Astrocyte (in vitro differentiated cells and primary cell): Measurements from ENCODE around the gene GFM1.

ENCODE experiments used
- EZH2 ChIP-seq: IDR thresholded peaks from 2 replicates; pipeline ENCODE4 v1.6.1; 2012; ENCODE audit warnings: mild to moderate bottlenecking, low read length, inconsistent platforms; ENCODE audit not compliant: insufficient read depth
- TF ChIP-seq, protein P1 (sequence below): IDR thresholded peaks from 2 replicates; pipeline ENCODE4 v1.5.1; 2011; ENCODE audit warnings: low read depth, mild to moderate bottlenecking, inconsistent platforms, low read length, moderate library complexity; ENCODE audit not compliant: insufficient read depth

DNA sequence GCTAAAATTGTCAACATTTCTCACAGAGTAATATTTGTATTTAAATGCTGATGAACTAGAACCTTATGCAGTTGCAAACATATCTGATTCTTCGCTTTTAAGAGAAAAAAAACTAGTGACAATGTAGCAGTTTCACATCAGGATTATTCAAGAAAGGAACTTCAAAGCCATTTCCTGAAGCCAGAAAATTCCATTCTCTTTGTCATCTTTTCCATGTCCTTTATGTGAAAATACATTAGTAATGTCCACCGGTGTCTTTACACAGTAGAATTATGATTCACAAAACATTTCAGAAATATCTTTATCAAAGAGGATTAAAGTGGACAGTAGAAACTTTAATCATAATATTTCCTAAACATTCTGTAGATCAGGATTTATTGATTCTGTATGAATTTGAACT, 40.8 kb downstream of the GFM1 start:
- TF ChIP-seq, protein P1, sequence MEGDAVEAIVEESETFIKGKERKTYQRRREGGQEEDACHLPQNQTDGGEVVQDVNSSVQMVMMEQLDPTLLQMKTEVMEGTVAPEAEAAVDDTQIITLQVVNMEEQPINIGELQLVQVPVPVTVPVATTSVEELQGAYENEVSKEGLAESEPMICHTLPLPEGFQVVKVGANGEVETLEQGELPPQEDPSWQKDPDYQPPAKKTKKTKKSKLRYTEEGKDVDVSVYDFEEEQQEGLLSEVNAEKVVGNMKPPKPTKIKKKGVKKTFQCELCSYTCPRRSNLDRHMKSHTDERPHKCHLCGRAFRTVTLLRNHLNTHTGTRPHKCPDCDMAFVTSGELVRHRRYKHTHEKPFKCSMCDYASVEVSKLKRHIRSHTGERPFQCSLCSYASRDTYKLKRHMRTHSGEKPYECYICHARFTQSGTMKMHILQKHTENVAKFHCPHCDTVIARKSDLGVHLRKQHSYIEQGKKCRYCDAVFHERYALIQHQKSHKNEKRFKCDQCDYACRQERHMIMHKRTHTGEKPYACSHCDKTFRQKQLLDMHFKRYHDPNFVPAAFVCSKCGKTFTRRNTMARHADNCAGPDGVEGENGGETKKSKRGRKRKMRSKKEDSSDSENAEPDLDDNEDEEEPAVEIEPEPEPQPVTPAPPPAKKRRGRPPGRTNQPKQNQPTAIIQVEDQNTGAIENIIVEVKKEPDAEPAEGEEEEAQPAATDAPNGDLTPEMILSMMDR, result no peak
- no peak for TF ChIP-seq EZH2
